ENCODE measurements around the gene C10orf71. TPM values are rescaled to one million over a fixed set of nuclear protein-coding genes. Genes with fewer than 3 reads are reported as not detected.

C10orf71 gene
- total RNA-seq, 1 donor: not detected

- no peak for DNase-seq (ENCODE audit: low read depth in 2 of 3, low spot score in 2 of 3)
Measured at GRCh38 chr10:49311555-49312236, 12.7 kb downstream of the C10orf71 start.

GRCh38 chr10:49312246-49312869 lies 13.4 kb downstream of the C10orf71 start:
- DNase-seq (ENCODE audit: low read depth in 2 of 3, low spot score in 2 of 3): no peak

DNA sequence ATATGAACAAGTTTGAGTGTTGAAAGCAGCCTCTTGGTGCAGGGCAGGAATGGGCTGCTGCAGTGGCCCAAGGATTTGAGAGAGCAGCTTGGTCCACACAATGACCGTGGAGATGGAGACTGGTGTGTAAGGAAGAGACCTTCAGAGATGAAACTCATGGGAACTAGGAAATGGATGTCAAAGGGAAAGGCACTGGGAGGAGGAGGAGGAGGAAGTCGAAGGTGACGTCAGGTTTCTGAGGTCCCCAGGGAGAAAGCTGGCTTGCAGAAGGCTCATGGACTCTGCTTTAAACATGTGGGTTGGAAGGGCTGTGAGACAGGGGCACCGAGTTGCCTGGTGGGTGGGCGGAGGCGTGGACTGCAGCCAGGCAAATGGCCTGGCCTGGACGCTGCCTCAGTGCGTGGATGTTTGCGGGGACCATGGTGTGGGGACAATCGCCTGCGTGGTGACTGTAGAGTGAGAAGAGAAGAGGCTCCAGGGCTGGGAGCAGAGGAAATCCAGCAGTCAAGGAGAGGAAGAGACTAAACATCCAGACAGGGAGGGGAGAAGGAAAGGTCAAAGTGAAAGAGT lies 14.6 kb downstream of the C10orf71 start:
- no peak for DNase-seq (ENCODE audit: low read depth in 2 of 3, low spot score in 2 of 3)

DNA sequence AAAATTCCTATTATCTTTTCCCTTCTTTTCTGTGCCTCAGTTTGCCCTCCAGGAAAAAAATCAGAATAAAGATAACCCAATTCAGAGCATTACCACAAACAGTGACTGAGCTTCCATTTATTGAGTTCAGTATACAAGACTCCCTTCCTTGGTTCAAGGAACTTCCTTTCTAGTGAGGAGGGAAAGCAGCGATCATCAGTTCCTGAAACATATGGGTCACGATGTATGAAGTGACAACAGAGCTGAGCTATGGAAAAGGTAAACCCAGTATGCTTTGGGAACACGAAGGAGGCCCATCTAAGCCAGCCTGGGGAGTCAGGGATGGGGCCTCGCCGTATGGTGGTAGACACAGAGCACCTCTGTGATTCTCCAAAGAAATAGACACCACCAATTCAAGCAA lies 15.8 kb downstream of the C10orf71 start:
- no peak for DNase-seq (ENCODE audit: low read depth in 2 of 3, low spot score in 2 of 3)

DNA sequence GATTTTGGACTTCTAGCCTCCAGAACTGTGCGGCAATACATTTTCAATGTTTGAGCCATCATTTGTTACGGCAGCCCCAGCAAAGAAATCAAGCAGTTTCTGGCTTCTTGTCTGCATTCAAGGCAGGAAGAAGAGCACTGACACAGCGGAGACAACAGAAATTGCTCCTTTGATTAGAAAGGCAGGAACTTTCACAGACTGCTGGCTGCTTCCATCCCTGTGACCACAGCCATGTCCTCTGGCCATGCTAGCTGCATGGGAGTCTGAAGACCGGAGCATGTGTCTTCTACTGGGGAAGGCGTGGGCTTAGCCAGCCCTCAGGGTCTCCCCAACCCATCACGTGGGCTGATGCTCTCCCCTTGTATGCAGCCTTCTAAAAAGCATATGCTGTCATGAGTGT lies 19.1 kb downstream of the C10orf71 start:
- DNase-seq (ENCODE audit: low read depth in 2 of 3, low spot score in 2 of 3): no peak

DNA sequence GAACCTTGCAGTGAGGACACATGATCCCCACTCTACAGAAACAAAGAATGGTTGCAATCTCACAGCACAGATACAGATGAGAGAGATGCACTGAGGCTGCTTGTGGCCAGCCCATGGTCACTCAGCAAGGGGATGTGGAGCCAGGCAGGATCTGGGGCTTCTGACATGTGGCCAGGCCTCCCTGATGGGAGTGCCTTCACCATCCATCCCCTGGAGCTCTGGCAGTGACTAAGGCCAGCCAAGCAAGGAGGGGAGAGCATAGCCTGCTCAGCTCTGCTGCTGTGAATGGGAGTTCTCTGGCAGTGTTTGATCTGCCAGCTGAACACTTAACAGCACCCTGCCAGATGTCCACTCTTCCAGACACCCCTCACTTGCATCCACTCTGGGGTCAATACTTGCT lies 19.8 kb downstream of the C10orf71 start:
- DNase-seq (ENCODE audit: low read depth in 2 of 3, low spot score in 2 of 3): no peak

DNA sequence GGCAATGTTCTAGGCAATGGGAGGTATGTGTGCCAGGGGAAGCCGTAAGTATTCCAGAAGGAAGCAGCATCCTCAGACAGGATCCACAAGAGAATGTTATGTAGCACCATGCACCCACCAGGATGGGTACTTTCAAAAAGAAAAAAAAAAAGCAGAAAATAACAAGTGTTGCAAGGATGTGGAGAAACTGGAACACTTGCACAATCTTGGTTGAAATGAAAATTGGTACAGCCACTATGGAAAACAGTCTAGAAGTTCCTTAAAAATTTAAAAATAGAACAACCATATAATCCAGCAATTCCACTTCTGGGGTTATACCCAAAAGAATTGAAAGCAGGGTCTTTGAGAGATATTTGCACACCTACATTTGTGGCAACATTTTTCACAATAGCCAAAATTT lies 20.2 kb downstream of the C10orf71 start:
- DNase-seq (ENCODE audit: low read depth in 2 of 3, low spot score in 2 of 3): no peak

DNA sequence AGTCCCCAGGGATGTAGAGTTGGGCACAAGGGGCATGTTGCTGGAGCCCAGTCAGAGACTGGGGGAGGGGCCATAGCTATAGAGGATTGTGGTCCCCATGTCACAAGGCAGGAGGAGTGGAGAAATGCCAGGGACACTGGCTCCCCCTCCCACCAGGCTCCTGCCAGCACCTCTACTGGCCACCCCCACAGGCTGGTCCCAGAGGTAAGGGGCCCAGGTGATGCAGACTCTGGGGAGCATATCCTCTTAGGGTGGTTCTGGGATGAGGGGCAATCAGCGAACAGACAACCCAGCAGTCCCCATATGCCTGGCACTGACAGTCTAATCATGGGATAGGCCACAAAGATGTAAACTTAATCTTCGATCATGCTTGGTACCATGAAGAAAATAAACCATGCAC lies 21.2 kb downstream of the C10orf71 start:
- DNase-seq (ENCODE audit: low read depth in 2 of 3, low spot score in 2 of 3): no peak

- DNase-seq (ENCODE audit: low read depth in 2 of 3, low spot score in 2 of 3): no peak
Measured at GRCh38 chr10:49321021-49321420, 22.1 kb downstream of the C10orf71 start.

- DNase-seq (ENCODE audit: low read depth in 2 of 3, low spot score in 2 of 3): no peak
Measured at GRCh38 chr10:49322371-49323170, 23.6 kb downstream of the C10orf71 start.

DNA sequence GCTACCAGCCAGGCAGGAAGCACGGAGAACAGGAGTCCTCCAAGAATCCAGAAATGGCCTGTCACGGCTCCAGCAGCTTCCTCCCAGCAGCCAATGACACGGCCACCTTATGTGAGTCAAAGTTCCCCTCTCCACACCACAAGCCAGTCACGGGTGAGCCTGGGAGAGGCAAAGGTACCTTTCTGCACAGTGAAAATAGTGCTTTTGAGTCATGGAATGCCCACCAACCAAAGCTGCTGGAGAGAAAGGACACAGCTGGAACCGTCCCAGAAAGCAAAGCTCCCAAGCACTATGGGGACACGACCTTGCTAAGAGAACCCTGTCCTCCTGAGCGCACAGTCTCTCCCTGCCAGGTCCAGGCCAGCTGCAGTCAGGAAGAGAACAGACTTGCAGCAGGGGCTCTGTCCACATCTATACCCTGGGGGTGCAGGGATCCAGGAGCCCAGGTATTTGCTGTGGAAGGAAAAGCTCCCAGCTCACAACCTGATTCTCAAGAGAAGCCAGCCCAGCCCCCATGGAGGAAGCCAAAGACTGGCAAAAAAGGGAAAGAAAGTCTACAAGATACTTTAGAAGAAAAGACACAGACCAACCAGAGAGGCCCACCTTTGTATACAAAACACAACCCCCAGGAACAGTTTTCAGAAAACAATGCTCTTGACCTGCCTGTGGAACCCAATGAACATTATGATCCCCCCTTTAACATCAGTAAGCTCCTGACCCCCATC lies 24.4 kb downstream of the C10orf71 start:
- no peak for DNase-seq (ENCODE audit: low read depth in 2 of 3, low spot score in 2 of 3)

DNA sequence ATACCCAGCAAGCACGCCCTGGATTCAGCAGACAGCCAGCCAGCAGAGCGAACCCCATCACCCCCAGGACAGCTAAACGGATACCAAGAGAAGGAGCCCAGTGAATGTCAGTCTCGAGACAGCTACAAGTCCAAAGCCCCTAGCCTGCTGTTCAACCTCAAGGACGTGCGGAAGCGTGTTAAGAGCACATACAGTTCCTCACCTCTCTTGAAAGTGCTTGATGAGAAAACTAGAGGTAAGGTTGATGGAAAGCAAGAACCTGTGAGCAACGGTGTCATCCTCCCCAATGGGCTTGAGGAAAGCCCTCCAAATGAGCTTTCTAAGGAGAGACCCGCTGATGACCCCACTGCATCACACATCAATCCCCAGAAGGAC lies 24.9 kb downstream of the C10orf71 start:
- DNase-seq (ENCODE audit: low read depth in 2 of 3, low spot score in 2 of 3): no peak

GRCh38 chr10:49324711-49325110 lies 25.7 kb downstream of the C10orf71 start:
- DNase-seq (ENCODE audit: low read depth in 2 of 3, low spot score in 2 of 3): no peak

DNA sequence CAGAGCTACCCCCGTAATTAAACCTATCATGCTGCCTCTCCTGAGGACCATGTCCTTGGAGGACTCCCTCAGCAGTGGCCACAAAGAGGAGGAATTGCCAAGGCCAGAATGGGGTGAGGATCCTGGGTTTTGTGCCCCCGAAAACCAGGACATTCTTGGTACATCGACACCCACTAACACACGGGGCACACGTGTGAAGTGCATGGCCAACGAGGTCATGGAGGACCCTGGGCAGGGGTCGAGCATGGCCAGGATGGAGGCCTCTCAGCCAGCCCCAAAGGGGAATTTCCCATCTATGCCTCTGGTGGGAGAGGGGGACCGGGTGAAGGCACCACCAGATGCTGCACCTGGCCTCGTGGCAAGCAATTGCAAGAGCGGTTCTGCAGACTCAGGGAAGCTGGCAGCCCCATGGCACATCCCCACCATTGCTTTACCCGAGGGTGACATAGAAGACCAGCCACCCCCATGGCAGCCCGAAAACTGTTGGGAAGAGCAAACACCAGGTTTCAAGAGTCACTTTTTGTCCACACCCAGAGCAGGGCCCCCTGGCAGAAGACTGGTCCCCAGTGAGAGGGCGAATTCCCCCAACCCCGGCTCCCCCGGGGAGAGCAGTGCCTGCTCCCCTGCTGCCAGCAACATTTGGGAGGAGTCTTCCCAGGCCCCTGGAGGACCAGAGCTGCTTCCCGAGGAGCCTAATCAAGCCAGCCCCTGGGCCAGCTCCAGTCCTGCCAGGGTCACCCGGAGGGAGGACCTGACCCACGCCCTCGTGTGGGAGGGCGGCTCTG lies 26.4 kb downstream of the C10orf71 start:
- no peak for DNase-seq (ENCODE audit: low read depth in 2 of 3, low spot score in 2 of 3)

DNA sequence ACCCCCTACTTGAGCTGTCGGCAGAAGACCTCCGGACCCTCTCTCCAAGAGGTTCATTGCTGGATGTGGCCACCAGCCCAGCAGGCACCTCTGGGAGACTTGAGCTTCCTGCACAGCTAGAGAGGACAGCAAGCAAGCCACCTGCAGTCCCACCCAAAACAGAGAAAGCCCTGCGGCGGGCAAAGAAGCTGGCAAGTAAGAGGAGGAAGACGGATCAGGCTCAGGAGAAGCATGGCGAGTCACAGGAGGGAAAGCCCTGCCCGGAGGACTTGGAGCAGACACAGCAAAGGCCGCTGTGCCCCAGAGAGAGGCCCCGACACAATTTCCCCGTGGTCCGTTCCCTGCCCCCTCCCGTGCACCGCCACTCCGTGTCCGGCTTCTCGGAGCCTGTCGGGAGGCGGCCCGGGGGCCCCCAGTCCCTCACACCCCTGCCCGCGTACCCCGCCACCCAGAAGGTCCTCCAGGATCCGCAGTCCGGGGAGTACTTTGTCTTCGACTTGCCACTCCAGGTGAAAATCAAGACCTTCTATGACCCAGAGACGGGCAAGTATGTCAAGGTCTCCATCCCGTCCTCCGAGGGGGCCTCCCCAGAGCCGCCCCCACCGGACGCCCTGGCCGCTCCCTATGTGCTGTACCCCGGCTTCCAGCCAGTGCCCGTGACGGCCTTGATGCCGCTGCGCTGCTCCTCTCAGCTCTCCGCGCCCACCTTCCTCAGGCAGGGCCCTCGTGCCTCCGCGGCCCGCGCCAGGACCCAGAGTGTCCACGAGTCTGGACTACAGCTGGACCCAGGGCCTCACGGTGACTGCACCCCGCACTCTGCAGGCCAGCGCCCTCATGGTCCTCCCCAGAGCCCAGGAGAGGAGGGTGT lies 27.2 kb downstream of the C10orf71 start:
- no peak for DNase-seq (ENCODE audit: low read depth in 2 of 3, low spot score in 2 of 3)

- DNase-seq (ENCODE audit: low read depth in 2 of 3, low spot score in 2 of 3): no peak
Measured at GRCh38 chr10:49327036-49327813, 28.3 kb downstream of the C10orf71 start.

DNA sequence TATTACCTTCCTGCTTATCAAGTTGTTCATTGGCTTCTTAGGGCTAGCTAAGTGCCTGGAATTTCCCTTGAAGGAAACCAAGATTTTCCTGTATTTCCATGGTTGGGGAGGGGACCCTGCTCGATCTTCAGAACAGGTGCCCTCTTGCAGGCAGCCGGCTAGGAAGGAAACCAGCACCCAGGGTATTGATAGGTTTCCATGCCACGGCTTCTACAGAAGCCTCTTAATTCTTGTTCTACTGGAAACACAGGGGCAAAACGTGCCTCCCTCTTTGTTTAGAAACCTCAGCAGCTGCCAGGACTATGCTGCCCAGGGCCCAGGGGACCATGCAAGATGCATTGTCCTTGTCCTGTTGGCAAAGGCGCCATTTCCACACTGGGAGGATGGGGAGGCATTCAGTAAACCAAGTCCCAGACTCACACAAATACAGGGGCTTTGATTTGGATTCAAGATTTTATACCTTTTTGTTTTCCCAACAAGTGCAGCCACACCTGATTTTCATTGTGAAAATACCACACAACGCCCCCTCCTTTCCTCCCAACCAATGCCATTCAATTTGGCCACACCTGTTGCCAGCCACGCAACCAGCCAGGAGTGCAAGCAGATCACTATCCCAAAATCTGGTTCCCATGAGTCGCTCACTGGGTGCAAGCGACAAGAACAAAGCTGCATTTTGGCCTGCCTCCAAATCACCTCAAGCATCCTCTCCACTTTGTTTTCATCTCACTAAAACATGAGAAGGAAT lies 29.6 kb downstream of the C10orf71 start:
- DNase-seq (ENCODE audit: low read depth in 2 of 3, low spot score in 2 of 3): no peak

DNA sequence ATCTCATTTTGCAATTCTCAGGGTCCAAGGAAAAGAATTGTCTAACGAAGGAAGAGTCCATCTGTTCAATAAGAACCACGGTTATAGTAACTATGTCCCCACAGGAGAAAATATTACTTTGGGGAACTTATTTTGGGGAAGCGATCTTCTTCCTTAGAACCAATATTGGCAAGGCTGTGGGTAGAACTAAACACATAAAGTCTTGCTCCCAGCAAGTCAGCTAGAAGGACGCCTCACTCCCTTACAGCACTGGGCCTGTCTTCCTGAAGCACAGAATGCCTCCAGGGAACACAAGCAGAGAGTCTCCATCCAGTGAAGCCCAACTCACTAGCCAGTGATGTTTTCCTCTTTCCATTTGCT lies 30.2 kb downstream of the C10orf71 start:
- no peak for DNase-seq (ENCODE audit: low read depth in 2 of 3, low spot score in 2 of 3)
